ENCODE results near the gene RBFA.

RBFA gene

DNA sequence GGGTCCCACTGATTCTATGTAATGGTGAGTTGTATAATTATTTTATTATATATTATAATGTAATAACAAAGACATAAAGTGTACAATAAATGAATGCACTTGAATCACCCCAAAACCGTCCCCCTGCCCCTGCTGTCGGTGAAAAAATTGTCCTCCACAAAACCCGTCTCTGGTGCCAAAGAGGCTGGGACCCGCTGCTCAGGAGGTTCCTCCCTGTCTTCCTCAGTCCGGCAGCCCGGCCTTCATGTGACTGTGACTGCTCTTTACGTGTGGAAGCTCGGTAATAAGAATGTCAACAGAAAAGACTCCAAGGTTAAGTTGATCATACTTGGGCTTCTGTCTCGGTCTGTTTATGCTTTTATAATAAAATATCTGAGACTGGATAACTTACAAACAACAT, 42.1 kb downstream of the RBFA start:
- no peak for DNase-seq

GRCh38 chr18:80077873-80078272, 43.6 kb downstream of the RBFA start:
- DNase-seq: no peak
